Activated CD4-positive, alpha-beta memory T cell treated with anti-CD3 and anti-CD28 coated beads for 36 hours (primary cell): ENCODE results near the gene ORC3. TPM values are rescaled to one million over a fixed set of nuclear protein-coding genes. Genes with fewer than 3 reads are reported as not detected.

Experiments
- CTCF ChIA-PET: fragments of 350-600 bp; sonication (Branson Sonifier 250); formaldehyde crosslinking; loops from one replicate; lab custom pipeline; 2021; ENCODE audit warnings: antibody characterized with exemption, inconsistent platforms; lab: Charles Lee
- POLR2A ChIA-PET: fragments of 350-600 bp; sonication (Branson Sonifier 250); formaldehyde crosslinking; loops from one replicate; lab custom pipeline; 2021; ENCODE audit warnings: antibody characterized with exemption; lab: Charles Lee
- DNase-seq: peaks from one replicate; pipeline ENCODE4 v3.0.0-alpha.2; 2020
- H3K27ac Mint-ChIP-seq: one replicate; pipeline ENCODE4 v1.8.0; 2021; ENCODE audit warnings: mixed read lengths
- H3K27me3 Mint-ChIP-seq: one replicate; pipeline ENCODE4 v1.8.0; 2021; ENCODE audit warnings: mixed read lengths
- H3K36me3 Mint-ChIP-seq: one replicate; pipeline ENCODE4 v1.8.0; 2021; ENCODE audit warnings: mixed read lengths
- H3K4me1 Mint-ChIP-seq: one replicate; pipeline ENCODE4 v1.8.0; 2021; ENCODE audit warnings: low read depth, mixed read lengths
- H3K4me3 Mint-ChIP-seq: one replicate; pipeline ENCODE4 v1.8.0; 2021; ENCODE audit warnings: mild to moderate bottlenecking, mixed read lengths
- H3K9me3 Mint-ChIP-seq: one replicate; pipeline ENCODE4 v1.8.0; 2021; ENCODE audit warnings: mixed read lengths
- intact Hi-C: fragments of 100-400 bp; cut with micrococcal nuclease; formaldehyde crosslinking; loops from one replicate; pipeline ENCODE4 v1.15.1; 2023
- total RNA-seq, 2 experiments: library from RNA; stranded (reverse); gene quantifications; one replicate each; pipeline ENCODE4 v1.2.3, GENCODE V29; 2021

ORC3 gene
- total RNA-seq, 2 experiments from 2014 or later: 35.0 to 38.7 TPM

GRCh38 chr6:87572883-87573282, 17.1 kb upstream of the ORC3 start:
- H3K4me3 Mint-ChIP-seq: no peak overlapping the region
- no peak overlapping the region for H3K27ac Mint-ChIP-seq
- no peaks in the 10 kb centered on the region for H3K27me3 Mint-ChIP-seq
- intact Hi-C loops: no loop called here
- H3K4me1 Mint-ChIP-seq: peaks cover 47% of the 10 kb centered on the region
- no peaks in the 10 kb centered on the region for H3K9me3 Mint-ChIP-seq
- POLR2A ChIA-PET: interaction anchor here (1.3 kb wide), 1 partner anchor 17 kb away, joined by 5 read pairs; the partner anchor contains the start of genes ORC3 and RARS2
- DNase-seq: no peak
- CTCF ChIA-PET: no interaction called here
- peaks cover 20% of the 10 kb centered on the region for H3K36me3 Mint-ChIP-seq

GRCh38 chr6:87573307-87574024, 16.5 kb upstream of the ORC3 start:
- ChIA-PET CTCF (interaction anchor here (0.6 kb wide), 1 partner anchor 437 kb away, joined by 3 read pairs; no protein-coding TSS in a partner anchor), POLR2A (interaction anchor here (1.3 kb wide), 1 partner anchor 16 kb away, joined by 5 read pairs; the partner anchor contains the start of genes ORC3 and RARS2)
- peaks cover 15% of the 10 kb centered on the region for H3K36me3 Mint-ChIP-seq
- intact Hi-C loops: no loop called here
- peaks cover 47% of the 10 kb centered on the region for H3K4me1 Mint-ChIP-seq
- H3K27ac Mint-ChIP-seq: peak overlapping the region; percentile 10
- DNase-seq: no peak
- no peak overlapping the region for H3K4me3 Mint-ChIP-seq
- no peaks in the 10 kb centered on the region for H3K27me3 Mint-ChIP-seq
- H3K9me3 Mint-ChIP-seq: no peaks in the 10 kb centered on the region

DNA sequence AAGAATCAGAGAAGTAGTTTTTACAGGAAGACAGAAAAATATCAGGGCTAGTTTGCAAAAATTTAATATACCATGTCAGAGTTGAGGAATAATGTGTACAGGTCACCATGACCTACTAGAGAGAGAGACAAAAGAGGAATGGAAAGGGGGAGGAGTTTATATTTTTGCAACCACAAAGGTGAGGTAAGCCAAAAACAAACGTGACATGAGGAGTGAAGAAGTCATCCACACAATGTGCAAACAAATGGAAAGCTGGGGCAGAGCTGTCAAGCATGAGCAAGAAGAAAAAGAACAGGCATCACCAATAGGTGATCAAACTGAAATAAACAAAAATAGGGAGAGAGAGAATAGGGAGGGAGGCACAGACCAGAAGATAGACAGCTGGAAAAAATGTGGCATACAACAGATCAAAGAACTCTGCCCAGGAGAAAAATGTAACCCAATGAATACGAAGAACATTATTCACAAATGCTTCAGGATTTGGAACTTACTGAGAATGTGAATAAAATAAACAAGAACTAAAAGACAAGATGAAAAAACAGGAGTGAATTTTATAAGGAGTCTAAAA, 15.6 kb upstream of the ORC3 start:
- ChIA-PET POLR2A (no interaction called here), CTCF (interaction anchor here (0.6 kb wide), 1 partner anchor 438 kb away, joined by 3 read pairs; no protein-coding TSS in a partner anchor)
- no peak for DNase-seq
- Mint-ChIP-seq H3K4me1 (peaks cover 47% of the 10 kb centered on the region), H3K27ac (no peak overlapping the region), H3K36me3 (peaks cover 15% of the 10 kb centered on the region), H3K27me3 (no peaks in the 10 kb centered on the region), H3K9me3 (no peaks in the 10 kb centered on the region), H3K4me3 (no peak overlapping the region)
- intact Hi-C loops: no loop called here

DNA sequence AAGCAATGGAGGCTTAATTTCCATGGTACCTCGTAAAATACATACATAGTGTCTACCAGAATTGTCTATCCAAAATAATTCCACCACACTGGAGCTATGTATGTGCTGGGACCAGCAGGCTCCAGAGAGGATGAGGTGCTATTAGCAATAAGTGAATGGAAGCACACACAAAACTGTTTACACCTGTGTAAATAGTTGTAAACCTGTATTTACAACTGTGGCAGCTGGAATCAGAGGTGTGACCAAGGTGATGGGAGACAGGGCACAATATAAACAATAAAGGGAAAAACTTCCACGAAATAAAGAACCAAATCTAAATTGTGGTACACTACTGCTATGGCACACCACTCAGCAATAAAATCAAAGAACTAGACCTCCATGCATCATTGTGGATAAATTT, 14.5 kb upstream of the ORC3 start:
- DNase-seq: no peak
- peaks cover 14% of the 10 kb centered on the region for H3K36me3 Mint-ChIP-seq
- CTCF ChIA-PET: no interaction called here
- POLR2A ChIA-PET: no interaction called here
- intact Hi-C loops: no loop called here
- H3K4me1 Mint-ChIP-seq: peaks cover 47% of the 10 kb centered on the region
- H3K4me3 Mint-ChIP-seq: no peak overlapping the region
- H3K27me3 Mint-ChIP-seq: no peaks in the 10 kb centered on the region
- H3K9me3 Mint-ChIP-seq: no peaks in the 10 kb centered on the region
- no peak overlapping the region for H3K27ac Mint-ChIP-seq

GRCh38 chr6:87583822-87584221, 6.1 kb upstream of the ORC3 start:
- ChIA-PET POLR2A (no interaction called here), CTCF (interaction anchor here (1.1 kb wide), 1 partner anchor 248 kb away, joined by 3 read pairs; no protein-coding TSS in a partner anchor)
- peaks cover 26% of the 10 kb centered on the region for H3K36me3 Mint-ChIP-seq
- H3K4me3 Mint-ChIP-seq: no peak overlapping the region
- peaks cover 41% of the 10 kb centered on the region for H3K4me1 Mint-ChIP-seq
- intact Hi-C loops: no loop called here
- no peaks in the 10 kb centered on the region for H3K27me3 Mint-ChIP-seq
- no peaks in the 10 kb centered on the region for H3K9me3 Mint-ChIP-seq
- DNase-seq: no peak
- H3K27ac Mint-ChIP-seq: no peak overlapping the region

DNA sequence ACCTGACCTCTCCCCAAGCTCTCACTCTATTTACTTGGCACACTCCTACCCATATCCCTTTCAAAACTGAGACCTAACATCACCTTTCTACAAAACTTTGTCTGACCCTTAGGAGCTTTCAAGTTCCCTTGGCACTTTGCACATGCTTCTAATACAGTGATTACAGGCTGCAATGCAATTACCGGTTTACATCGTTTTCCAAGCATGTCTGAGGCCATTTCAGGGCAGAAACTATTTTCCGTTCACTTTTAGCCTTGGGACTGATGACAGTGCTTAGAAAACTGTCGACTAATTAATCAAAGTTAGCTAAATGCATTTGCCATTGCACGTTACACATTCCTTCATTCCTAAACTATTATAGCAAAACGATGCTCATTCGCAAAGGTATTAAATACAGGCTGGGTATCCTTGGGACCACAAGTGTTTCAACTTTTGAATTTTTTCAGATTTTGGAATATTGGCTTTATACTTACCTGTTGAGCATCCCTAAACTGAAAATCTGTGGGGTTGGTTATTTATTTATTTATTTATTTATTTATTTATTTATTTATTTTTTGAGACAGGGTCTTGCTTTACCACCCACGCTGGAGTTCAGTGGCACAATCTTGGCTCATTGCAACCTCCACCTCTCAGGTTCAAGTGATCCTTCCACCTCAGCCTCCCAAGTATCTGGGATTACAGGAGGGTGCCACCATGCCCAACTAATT, 3.4 kb upstream of the ORC3 start:
- H3K9me3 Mint-ChIP-seq: no peaks in the 10 kb centered on the region
- ChIA-PET POLR2A (no interaction called here), CTCF (interaction anchor here (0.6 kb wide), 1 partner anchor 10 kb away, joined by 3 read pairs; no protein-coding TSS in a partner anchor)
- H3K27ac Mint-ChIP-seq: no peak overlapping the region
- H3K36me3 Mint-ChIP-seq: peaks cover 18% of the 10 kb centered on the region
- intact Hi-C loops: loop anchor here (5.0 kb wide), 1 partner anchor 221 kb away; no protein-coding TSS in a partner anchor
- H3K4me3 Mint-ChIP-seq: no peak overlapping the region
- H3K4me1 Mint-ChIP-seq: peaks cover 53% of the 10 kb centered on the region
- no peaks in the 10 kb centered on the region for H3K27me3 Mint-ChIP-seq
- no peak for DNase-seq

GRCh38 chr6:87588756-87589407, 1.1 kb upstream of the ORC3 start:
- Mint-ChIP-seq H3K4me3 (peak overlapping the region; percentile 85), H3K4me1 (peaks cover 51% of the 10 kb centered on the region), H3K27ac (peak overlapping the region; percentile 15), H3K36me3 (peaks cover 12% of the 10 kb centered on the region), H3K9me3 (no peaks in the 10 kb centered on the region), H3K27me3 (no peaks in the 10 kb centered on the region)
- intact Hi-C loops: loop anchor here (5.0 kb wide), 1 partner anchor 218 kb away; no protein-coding TSS in a partner anchor
- POLR2A ChIA-PET: interaction anchor here (0.7 to 1.9 kb wide), 7 partner anchors 16 to 1910 kb away, joined by 3 to 6 read pairs (median 4); partner anchors contain the start of genes AKIRIN2 and ZNF292
- CTCF ChIA-PET: no interaction called here
- DNase-seq: no peak

GRCh38 chr6:87590417-87590880, 514 bp downstream of the ORC3 start:
- Mint-ChIP-seq H3K27ac (peak overlapping the region; percentile 79), H3K4me1 (peaks cover 45% of the 10 kb centered on the region), H3K36me3 (peaks cover 9% of the 10 kb centered on the region), H3K4me3 (peak overlapping the region; percentile 85), H3K27me3 (no peaks in the 10 kb centered on the region), H3K9me3 (no peaks in the 10 kb centered on the region)
- intact Hi-C loops: loop anchor here (1.0 to 5.0 kb wide), 4 partner anchors 112 to 438 kb away; partner anchors contain the start of gene AKIRIN2
- ChIA-PET POLR2A (interaction anchor here (1.2 to 1.9 kb wide), 2 partner anchors 14 to 112 kb away, joined by 5 to 6 read pairs; partner anchors contain the start of gene AKIRIN2), CTCF (interaction anchor here (1.1 kb wide), 1 partner anchor 13 kb away, joined by 8 read pairs; no protein-coding TSS in a partner anchor)
- DNase-seq: no peak

- CTCF ChIA-PET: interaction anchor here (0.6 to 1.1 kb wide), 2 partner anchors 12 to 452 kb away, joined by 3 to 8 read pairs; no protein-coding TSS in a partner anchor
- intact Hi-C loops: loop anchor here (1.0 to 5.0 kb wide), 4 partner anchors 111 to 439 kb away; partner anchors contain the start of gene AKIRIN2
- H3K4me1 Mint-ChIP-seq: peaks cover 42% of the 10 kb centered on the region
- no peak overlapping the region for H3K27ac Mint-ChIP-seq
- H3K36me3 Mint-ChIP-seq: peaks cover 12% of the 10 kb centered on the region
- POLR2A ChIA-PET: interaction anchor here (0.9 to 1.2 kb wide), 3 partner anchors 13 to 111 kb away, joined by 3 to 5 read pairs (median 4); partner anchors contain the start of gene AKIRIN2
- DNase-seq: no peak
- H3K27me3 Mint-ChIP-seq: no peaks in the 10 kb centered on the region
- peak overlapping the region; percentile 85 for H3K4me3 Mint-ChIP-seq
- H3K9me3 Mint-ChIP-seq: no peaks in the 10 kb centered on the region
Measured at GRCh38 chr6:87590990-87591389, 1.1 kb downstream of the ORC3 start.

- no peaks in the 10 kb centered on the region for H3K27me3 Mint-ChIP-seq
- no peaks in the 10 kb centered on the region for H3K9me3 Mint-ChIP-seq
- no peak overlapping the region for H3K4me3 Mint-ChIP-seq
- no peaks in the 10 kb centered on the region for H3K4me1 Mint-ChIP-seq
- intact Hi-C loops: no loop called here
- H3K27ac Mint-ChIP-seq: no peak overlapping the region
- H3K36me3 Mint-ChIP-seq: peaks cover 15% of the 10 kb centered on the region
- no peak for DNase-seq
- ChIA-PET POLR2A (no interaction called here), CTCF (no interaction called here)
Measured at GRCh38 chr6:87600576-87600975, 10.6 kb downstream of the ORC3 start.

- Mint-ChIP-seq H3K4me1 (no peaks in the 10 kb centered on the region), H3K4me3 (no peak overlapping the region), H3K27me3 (no peaks in the 10 kb centered on the region), H3K9me3 (no peaks in the 10 kb centered on the region), H3K27ac (no peak overlapping the region), H3K36me3 (peaks cover 21% of the 10 kb centered on the region)
- no peak for DNase-seq
- ChIA-PET CTCF (interaction anchor here (1.6 kb wide), 1 partner anchor 9 kb away, joined by 5 read pairs; no protein-coding TSS in a partner anchor), POLR2A (interaction anchor here (0.6 kb wide), 1 partner anchor 766 kb away, joined by 3 read pairs; no protein-coding TSS in a partner anchor)
- intact Hi-C loops: no loop called here
Measured at GRCh38 chr6:87606199-87606598, 16.3 kb downstream of the ORC3 start.
